Measurements from ENCODE around the gene CHD2. TPM values are rescaled to one million over a fixed set of nuclear protein-coding genes. Genes with fewer than 3 reads are reported as not detected.

The CHD2 gene
- total and polyA plus RNA-seq, 2 donors (not counting 3 experiments of a cell fraction or from before 2014, with no cell fraction given): 53.8 to 97.9 TPM

DNA sequence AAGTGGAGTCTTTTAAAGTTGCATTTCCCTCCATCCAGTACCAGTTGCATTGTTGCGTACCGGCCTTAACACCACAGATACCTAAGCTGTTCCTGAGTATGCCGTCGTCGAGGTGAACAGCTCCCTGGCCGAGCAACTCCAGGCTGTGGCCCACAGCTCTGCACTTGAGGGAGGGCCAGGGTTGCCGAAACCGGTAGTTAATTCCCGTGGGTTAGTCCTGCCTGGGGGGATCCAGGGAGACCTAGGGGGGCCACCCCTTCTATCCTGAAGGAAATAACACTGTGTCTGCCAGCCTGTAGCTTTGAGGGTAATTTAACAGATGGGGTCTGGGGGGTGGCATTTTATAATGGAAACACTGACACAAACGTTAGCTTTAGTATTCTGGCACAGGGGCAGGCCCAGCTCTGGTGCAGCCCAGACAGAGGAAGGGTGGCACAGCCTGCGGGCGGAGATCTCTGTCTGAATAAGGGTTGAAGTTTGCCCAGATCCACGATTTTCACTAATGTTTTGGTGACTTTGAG, 128.0 kb downstream of the CHD2 start:
- TF ChIP-seq, protein P1, sequence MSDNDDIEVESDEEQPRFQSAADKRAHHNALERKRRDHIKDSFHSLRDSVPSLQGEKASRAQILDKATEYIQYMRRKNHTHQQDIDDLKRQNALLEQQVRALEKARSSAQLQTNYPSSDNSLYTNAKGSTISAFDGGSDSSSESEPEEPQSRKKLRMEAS (IDR thresholded peaks at IDR 0.05; ENCODE audit: insufficient read depth, insufficient read length): no peak
- no peak for TF ChIP-seq GATA2 (IDR thresholded peaks at IDR 0.05; ENCODE audit: insufficient read depth, insufficient read length, low read depth, low read length)
- no peak for TF ChIP-seq POLR2A (IDR thresholded peaks at IDR 0.05; ENCODE audit: low read depth, low read length)
- no peak for TF ChIP-seq FOS (IDR thresholded peaks at IDR 0.05; ENCODE audit: borderline replicate concordance, insufficient read depth, low read length)
- no peak for TF ChIP-seq EZH2 (IDR thresholded peaks at IDR 0.05; ENCODE audit: borderline replicate concordance, low read depth, low read length, severe bottlenecking)
- no peak for TF ChIP-seq MYC (IDR thresholded peaks at IDR 0.05; ENCODE audit: low read depth, low read length)
- no peak for TF ChIP-seq POLR2AphosphoS5 (IDR thresholded peaks at IDR 0.05; ENCODE audit: insufficient read depth, low read depth, low read length)
- TF ChIP-seq JUN (IDR thresholded peaks at IDR 0.05; ENCODE audit: borderline replicate concordance, insufficient read depth, insufficient read length, low read depth): no peak
- TF ChIP-seq, protein P2, sequence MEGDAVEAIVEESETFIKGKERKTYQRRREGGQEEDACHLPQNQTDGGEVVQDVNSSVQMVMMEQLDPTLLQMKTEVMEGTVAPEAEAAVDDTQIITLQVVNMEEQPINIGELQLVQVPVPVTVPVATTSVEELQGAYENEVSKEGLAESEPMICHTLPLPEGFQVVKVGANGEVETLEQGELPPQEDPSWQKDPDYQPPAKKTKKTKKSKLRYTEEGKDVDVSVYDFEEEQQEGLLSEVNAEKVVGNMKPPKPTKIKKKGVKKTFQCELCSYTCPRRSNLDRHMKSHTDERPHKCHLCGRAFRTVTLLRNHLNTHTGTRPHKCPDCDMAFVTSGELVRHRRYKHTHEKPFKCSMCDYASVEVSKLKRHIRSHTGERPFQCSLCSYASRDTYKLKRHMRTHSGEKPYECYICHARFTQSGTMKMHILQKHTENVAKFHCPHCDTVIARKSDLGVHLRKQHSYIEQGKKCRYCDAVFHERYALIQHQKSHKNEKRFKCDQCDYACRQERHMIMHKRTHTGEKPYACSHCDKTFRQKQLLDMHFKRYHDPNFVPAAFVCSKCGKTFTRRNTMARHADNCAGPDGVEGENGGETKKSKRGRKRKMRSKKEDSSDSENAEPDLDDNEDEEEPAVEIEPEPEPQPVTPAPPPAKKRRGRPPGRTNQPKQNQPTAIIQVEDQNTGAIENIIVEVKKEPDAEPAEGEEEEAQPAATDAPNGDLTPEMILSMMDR (IDR thresholded peaks at IDR 0.05; ENCODE audit: extremely low read depth in 1 of 2, insufficient read depth in 1 of 2, low read depth in 1 of 2, low read length in 2 of 2): no peak
- Histone ChIP-seq H3K79me2 (ENCODE audit: control insufficient read depth, insufficient read depth, low read length) (peaks cover 18% of the 10 kb centered on the region), H2AFZ (ENCODE audit: low read depth, low read length) (no peak overlapping the region), H3K4me1 (ENCODE audit: control insufficient read depth, extremely low read depth, insufficient read depth, low read length) (peaks cover 23% of the 10 kb centered on the region), H3K36me3 (ENCODE audit: control insufficient read depth in 2 of 2, extremely low read depth in 1 of 2, insufficient read depth in 2 of 2, low read length in 2 of 2) (peaks cover 13 to 23% of the 10 kb centered on the region in 2 experiments), H3K4me3 (replicated peaks in 1 of 3; ENCODE audit: insufficient read depth in 1 of 3, low read depth in 1 of 3, low read length in 3 of 3) (no peak overlapping the region), H4K20me1 (replicated peaks; ENCODE audit: control insufficient read depth, extremely low read depth, insufficient read depth, low read length) (peaks cover 3% of the 10 kb centered on the region), H3K27me3 (ENCODE audit: control insufficient read depth in 2 of 2, insufficient read depth in 2 of 2, low read length in 2 of 2) (no peaks in the 10 kb centered on the region), H3K9me3 (replicated peaks; ENCODE audit: control insufficient read depth, insufficient read depth, low read length) (no peaks in the 10 kb centered on the region), H3K9me1 (replicated peaks; ENCODE audit: control insufficient read depth, extremely low read depth, insufficient read depth, low read length) (no peaks in the 10 kb centered on the region), H3K27ac (ENCODE audit: insufficient read depth, low read depth, low read length) (no peak overlapping the region), H3K4me2 (ENCODE audit: insufficient read depth, low read length) (no peak overlapping the region), H3K9ac (replicated peaks; ENCODE audit: extremely low read depth, insufficient read depth, low read length) (no peak overlapping the region)
- intact Hi-C loops (cut with micrococcal nuclease): no loop called here
- DNase-seq (ENCODE audit: low read depth, low spot score): no peak
- FAIRE-seq: no peak
- dilution Hi-C loops (cut with MboI; ENCODE audit: extremely low pct_ligation_motif_present, low sequenced_read_pairs): no loop called here
- POLR2A ChIA-PET: no interaction called here
- no TSS peak for BruUV-seq (replicated peaks)
- CTCF ChIA-PET: interaction anchor here (0.6 to 6.8 kb wide), 7 partner anchors 60 to 1296 kb away, joined by 3 to 137 read pairs (median 21); partner anchors contain the start of gene RGMA
